Panc1 (cell line): ENCODE measurements around the gene DTNB. TPM values are rescaled to one million over a fixed set of nuclear protein-coding genes. Genes with fewer than 3 reads are reported as not detected.
"Not testable (repeated sequence)": the region's sequence is repeated elsewhere in the genome, so short reads cannot be mapped to it uniquely, and the experiment has no call there.

ENCODE experiments used
- ATAC-seq: fragments of 200-7000 bp; cut with Tn5 transposase; 2 replicates; pipeline ENCODE4 v1.9.1; 2020; ENCODE audit warnings: mild to moderate bottlenecking, moderate library complexity
- BruUV-seq: library from RNA; stranded (reverse); fragments of 400-500 nt; replicated peaks from 2 replicates; lab custom pipeline; 2021; lab: Mats Ljungman, UMichigan
- CTCF ChIA-PET: fragments of 300-600 bp; sonication (Branson Sonifier 250); formaldehyde crosslinking; loops from one replicate; lab custom pipeline; 2022; ENCODE audit warnings: antibody characterized with exemption; lab: Charles Lee
- POLR2A ChIA-PET: fragments of 300-600 bp; sonication (Branson Sonifier 250); formaldehyde crosslinking; loops from one replicate; lab custom pipeline; 2022; ENCODE audit warnings: antibody characterized with exemption; lab: Charles Lee
- DNase-seq: peaks from one replicate; pipeline ENCODE4 v3.0.0-alpha.2; 2010; ENCODE audit warnings: low read depth, low spot score
- H3K27ac ChIP-seq: 2 replicates; pipeline ENCODE4 v1.5.1; 2011; ENCODE audit warnings: mild to moderate bottlenecking, low read length, inconsistent platforms
- H3K27me3 ChIP-seq: fragments of 200-500 bp; sonication (Bioruptor generic); 2 replicates; pipeline ENCODE4 v1.6.0; 2014; ENCODE audit warnings: low read length, inconsistent platforms; ENCODE audit not compliant: control insufficient read depth, insufficient read depth
- H3K36me3 ChIP-seq: fragments of 200-500 bp; sonication (Bioruptor generic); 2 replicates; pipeline ENCODE4 v1.5.1; 2014; ENCODE audit warnings: inconsistent platforms, mild to moderate bottlenecking, low read length, moderate library complexity; ENCODE audit not compliant: control insufficient read depth, insufficient read depth
- H3K4me1 ChIP-seq: 2 replicates; pipeline ENCODE4 v1.5.1; 2011; ENCODE audit warnings: inconsistent platforms, mild to moderate bottlenecking, low read length, moderate library complexity; ENCODE audit not compliant: control insufficient read depth, insufficient read depth
- H3K4me3 ChIP-seq, 2 experiments: 2 replicates each; pipeline ENCODE4 v1.5.1; 2011 to 2012; ENCODE audit warnings: low read depth in 2 of 2, low read length in 2 of 2, mild to moderate bottlenecking in 2 of 2, inconsistent platforms in 1 of 2, moderate library complexity in 1 of 2
- H3K9me3 ChIP-seq: fragments of 200-500 bp; sonication (Bioruptor generic); 2 replicates; pipeline ENCODE4 v1.5.1; 2014; ENCODE audit warnings: low read depth, mild to moderate bottlenecking, inconsistent platforms, low read length, moderate library complexity; ENCODE audit not compliant: control insufficient read depth, insufficient read depth
- CTCF ChIP-seq: fragments of 450-650 bp; IDR thresholded peaks from 2 replicates; pipeline ENCODE4 v1.5.1; 2017; ENCODE audit warnings: mild to moderate bottlenecking
- POLR2AphosphoS5 ChIP-seq: IDR thresholded peaks from 2 replicates; pipeline ENCODE4 v1.6.1; 2012; ENCODE audit warnings: mild to moderate bottlenecking, low read depth, low read length, moderate library complexity
- SIN3A ChIP-seq: IDR thresholded peaks from 2 replicates; pipeline ENCODE4 v1.6.1; 2012; ENCODE audit warnings: low read depth, mild to moderate bottlenecking, low read length, moderate library complexity, borderline replicate concordance; ENCODE audit not compliant: insufficient read depth
- TCF7L2 ChIP-seq: IDR thresholded peaks from 2 replicates; pipeline ENCODE4 v1.6.1; 2011; ENCODE audit warnings: mild to moderate bottlenecking, low read depth, low read length, inconsistent platforms
- in situ Hi-C: cut with HindIII; loops from 2 replicates; pipeline ENCODE4 v1.10.0; 2016; ENCODE audit warnings: low sequenced_read_pairs, low pct_unique_long_range_greater_than_20kb
- intact Hi-C: fragments of 100-400 bp; cut with micrococcal nuclease; formaldehyde crosslinking; loops from one replicate; pipeline ENCODE4 v1.10.0; 2022; ENCODE audit not compliant: unreplicated experiment
- total RNA-seq: library from RNA; stranded (reverse); gene quantifications from one replicate; pipeline ENCODE4 v1.2.1, GENCODE V29; 2021; ENCODE audit not compliant: unreplicated experiment
- TF ChIP-seq, protein P1 (sequence below), 2 experiments: IDR thresholded peaks; 2 replicates each; pipeline ENCODE4 v1.6.1; 2011 to 2012; ENCODE audit warnings: low read depth in 2 of 2, control low read depth in 1 of 2, low read length in 1 of 2, mild to moderate bottlenecking in 1 of 2, moderate library complexity in 1 of 2; ENCODE audit not compliant: insufficient read depth in 1 of 2

The DTNB gene
- total RNA-seq, 1 experiment from 2014 or later: 37.8 TPM

DNA sequence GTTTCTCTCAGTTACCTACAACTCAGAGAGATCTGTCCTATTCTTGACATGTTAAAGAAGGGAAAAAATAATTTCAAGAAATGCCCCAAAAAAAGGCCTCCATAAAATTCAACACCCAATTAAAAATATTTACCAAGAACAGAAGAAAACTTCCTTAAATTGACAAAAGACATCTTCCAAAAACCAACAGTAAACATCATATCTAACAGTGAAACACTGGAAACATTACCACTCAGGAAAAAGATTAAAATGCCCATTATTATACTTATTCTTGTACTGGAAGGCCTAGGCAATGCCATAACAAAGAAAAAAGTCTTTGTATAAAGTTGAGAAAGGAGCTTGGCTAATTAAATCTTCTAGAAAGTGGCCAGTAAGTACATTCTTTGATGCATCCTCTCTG is 7.2 kb downstream of the DTNB start:
- POLR2A ChIA-PET: interaction anchor here (0.9 kb wide), 1 partner anchor 338 kb away, joined by 3 read pairs; no protein-coding TSS in a partner anchor
- Histone ChIP-seq H3K27me3 (no peaks in the 10 kb centered on the region), H3K4me1 (peaks cover 22% of the 10 kb centered on the region), H3K27ac (no peak overlapping the region), H3K36me3 (no peaks in the 10 kb centered on the region), H3K9me3 (no peaks in the 10 kb centered on the region), H3K4me3 (no peak overlapping the region)
- ATAC-seq (no peak), DNase-seq (no peak)
- no TSS peak for BruUV-seq
- in situ Hi-C loops (no loop called here), intact Hi-C loops (no loop called here)
- no peak for TF ChIP-seq POLR2AphosphoS5
- TF ChIP-seq CTCF: no peak
- TF ChIP-seq, protein P1, sequence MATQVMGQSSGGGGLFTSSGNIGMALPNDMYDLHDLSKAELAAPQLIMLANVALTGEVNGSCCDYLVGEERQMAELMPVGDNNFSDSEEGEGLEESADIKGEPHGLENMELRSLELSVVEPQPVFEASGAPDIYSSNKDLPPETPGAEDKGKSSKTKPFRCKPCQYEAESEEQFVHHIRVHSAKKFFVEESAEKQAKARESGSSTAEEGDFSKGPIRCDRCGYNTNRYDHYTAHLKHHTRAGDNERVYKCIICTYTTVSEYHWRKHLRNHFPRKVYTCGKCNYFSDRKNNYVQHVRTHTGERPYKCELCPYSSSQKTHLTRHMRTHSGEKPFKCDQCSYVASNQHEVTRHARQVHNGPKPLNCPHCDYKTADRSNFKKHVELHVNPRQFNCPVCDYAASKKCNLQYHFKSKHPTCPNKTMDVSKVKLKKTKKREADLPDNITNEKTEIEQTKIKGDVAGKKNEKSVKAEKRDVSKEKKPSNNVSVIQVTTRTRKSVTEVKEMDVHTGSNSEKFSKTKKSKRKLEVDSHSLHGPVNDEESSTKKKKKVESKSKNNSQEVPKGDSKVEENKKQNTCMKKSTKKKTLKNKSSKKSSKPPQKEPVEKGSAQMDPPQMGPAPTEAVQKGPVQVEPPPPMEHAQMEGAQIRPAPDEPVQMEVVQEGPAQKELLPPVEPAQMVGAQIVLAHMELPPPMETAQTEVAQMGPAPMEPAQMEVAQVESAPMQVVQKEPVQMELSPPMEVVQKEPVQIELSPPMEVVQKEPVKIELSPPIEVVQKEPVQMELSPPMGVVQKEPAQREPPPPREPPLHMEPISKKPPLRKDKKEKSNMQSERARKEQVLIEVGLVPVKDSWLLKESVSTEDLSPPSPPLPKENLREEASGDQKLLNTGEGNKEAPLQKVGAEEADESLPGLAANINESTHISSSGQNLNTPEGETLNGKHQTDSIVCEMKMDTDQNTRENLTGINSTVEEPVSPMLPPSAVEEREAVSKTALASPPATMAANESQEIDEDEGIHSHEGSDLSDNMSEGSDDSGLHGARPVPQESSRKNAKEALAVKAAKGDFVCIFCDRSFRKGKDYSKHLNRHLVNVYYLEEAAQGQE (IDR thresholded peaks at IDR 0.05; ENCODE audit: insufficient read depth in 1 of 2, low read depth in 2 of 2, low read length in 1 of 2): no peak
- TF ChIP-seq TCF7L2: no peak
- TF ChIP-seq SIN3A: no peak
- CTCF ChIA-PET: interaction anchor here (0.7 kb wide), 2 partner anchors 18 to 42 kb away, joined by 3 read pairs; no protein-coding TSS in a partner anchor

- in situ Hi-C loops: not testable (repeated sequence)
- CTCF ChIA-PET: interaction anchor here (0.6 to 2.9 kb wide), 12 partner anchors 8 to 1738 kb away, joined by 3 to 40 read pairs (median 3); no protein-coding TSS in a partner anchor
Observed at GRCh38 chr2:25665429-25665828, 7.9 kb downstream of the DTNB start.

GRCh38 chr2:25664965-25665307 is 8.4 kb downstream of the DTNB start:
- ChIA-PET POLR2A (interaction anchor here (0.6 kb wide), 1 partner anchor 174 kb away, joined by 3 read pairs; no protein-coding TSS in a partner anchor), CTCF (interaction anchor here (0.6 to 2.9 kb wide), 12 partner anchors 9 to 1737 kb away, joined by 3 to 40 read pairs (median 3); no protein-coding TSS in a partner anchor)
- peaks cover 14% of the 10 kb centered on the region; the same call in 1 of the 2 replicates for H3K4me1 ChIP-seq
- H3K9me3 ChIP-seq: no peaks in the 10 kb centered on the region
- no peak for TF ChIP-seq TCF7L2
- TF ChIP-seq CTCF: peak; percentile 67
- no peaks in the 10 kb centered on the region for H3K36me3 ChIP-seq
- no TSS peak for BruUV-seq
- H3K4me3 ChIP-seq: no peak overlapping the region
- DNase-seq (no peak), ATAC-seq (peak; percentile 64)
- intact Hi-C loops: loop anchor here (1.0 kb wide), 1 partner anchor 58 kb away; no protein-coding TSS in a partner anchor
- H3K27me3 ChIP-seq: no peaks in the 10 kb centered on the region
- in situ Hi-C loops: no loop called here
- H3K27ac ChIP-seq: peak overlapping the region; percentile 49; the same call in 1 of the 2 replicates

More at GRCh38 chr2:25665429-25665828, 7.9 kb downstream of the DTNB start:
- H3K27me3 ChIP-seq, BruUV-seq, ATAC-seq, H3K9me3 ChIP-seq, H3K36me3 ChIP-seq, DNase-seq, H3K27ac ChIP-seq, H3K4me3 ChIP-seq, intact Hi-C loops: not testable (repeated sequence)
- POLR2A ChIA-PET: interaction anchor here (0.9 kb wide), 1 partner anchor 339 kb away, joined by 3 read pairs; no protein-coding TSS in a partner anchor
- peaks cover 16% of the 10 kb centered on the region; the same call in 1 of the 2 replicates for H3K4me1 ChIP-seq
